ENCODE data around the gene PLEKHB1. TPM values are rescaled to one million over a fixed set of nuclear protein-coding genes. Genes with fewer than 3 reads are reported as not detected.

Gene PLEKHB1, protein sequence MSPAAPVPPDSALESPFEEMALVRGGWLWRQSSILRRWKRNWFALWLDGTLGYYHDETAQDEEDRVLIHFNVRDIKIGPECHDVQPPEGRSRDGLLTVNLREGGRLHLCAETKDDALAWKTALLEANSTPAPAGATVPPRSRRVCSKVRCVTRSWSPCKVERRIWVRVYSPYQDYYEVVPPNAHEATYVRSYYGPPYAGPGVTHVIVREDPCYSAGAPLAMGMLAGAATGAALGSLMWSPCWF
- total RNA-seq = 10 to 100 TPM; 50.8 to 70.6 (median 61.1) TPM
- 35.9 TPM for total RNA-seq (2013)
- total RNA-seq = 3.0 to 51.4 (median 25.7) reads per million in 29 experiments

DNA sequence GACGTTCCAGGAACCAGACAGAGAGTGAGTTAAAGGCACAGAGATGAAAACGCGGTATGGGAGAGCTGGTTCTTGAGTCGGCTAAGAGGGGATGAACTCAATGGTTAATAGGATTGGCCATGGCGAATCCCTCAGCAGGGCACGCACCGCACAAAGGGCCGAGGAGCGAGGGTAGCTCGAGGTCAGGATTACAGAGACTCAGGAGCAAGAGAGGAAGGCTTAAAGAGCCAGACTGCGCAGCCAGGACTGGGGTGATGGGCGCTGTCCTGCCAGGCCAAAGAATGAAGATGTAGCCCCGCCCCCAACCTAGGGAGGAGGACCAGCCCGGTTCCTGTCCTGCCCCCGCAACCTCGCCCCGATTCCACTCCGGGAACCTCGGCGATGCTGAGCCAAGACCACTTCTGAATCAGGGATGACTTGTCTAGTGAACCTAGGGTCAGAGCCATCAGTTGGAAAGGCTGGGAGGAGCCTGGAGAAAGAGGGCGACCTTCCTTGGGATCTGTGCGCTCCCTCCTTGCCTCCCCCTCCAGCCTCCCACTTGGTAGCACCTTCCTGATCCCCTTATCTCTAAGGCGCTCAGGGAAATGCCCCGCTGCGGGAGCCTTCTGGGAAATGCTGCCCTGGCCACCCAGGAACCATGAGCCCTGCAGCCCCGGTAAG is at the start of gene PLEKHB1:
Gene PLEKHB1, plus strand, starts transcription at position 610 of the 660 bp plus-strand sequence. Its CDS starts 28 bp downstream, at position 638.
- CTCF ChIA-PET = interaction anchor here in 1 of 2 donors (0.9 kb wide), 1 partner anchor 20 kb away, joined by 3 read pairs; no protein-coding TSS in a partner anchor
- H3K9me3 ChIP-seq = no peaks in the 10 kb centered on the region
- ATAC-seq (replicated peaks in 1 of 4) = no peak
- POLR2A ChIA-PET = interaction anchor here (0.6 kb wide), 2 partner anchors 16 to 1615 kb away, joined by 4 to 7 read pairs; no protein-coding TSS in a partner anchor
- peaks cover 0 to 3% of the 10 kb centered on the region in 2 donors for H3K36me3 ChIP-seq (ENCODE audit: control insufficient read depth in 2 of 2, extremely low read depth in 1 of 2, insufficient read depth in 1 of 2, low read length in 1 of 2)
- H3K4me1 ChIP-seq (ENCODE audit: control insufficient read depth in 1 of 2, extremely low read depth in 1 of 2, insufficient read depth in 2 of 2, low read length in 2 of 2) = peaks cover 9 to 27% of the 10 kb centered on the region in 2 experiments
- no peaks in the 10 kb centered on the region for H3K27me3 ChIP-seq (replicated peaks in 1 of 2; ENCODE audit: control insufficient read depth in 2 of 2, extremely low read depth in 1 of 2, insufficient read depth in 2 of 2, low read length in 1 of 2)
- DNase-seq = no peak
- WGBS (ENCODE audit: insufficient coverage) = 84% methylated on average over 19 of the region's 26 CpGs
- Mint-ChIP-seq H3K9me3 (no peaks in the 10 kb centered on the region), H3K27ac (peak within 1 kb of the TSS; percentile 79 to 92), H3K36me3 (no peaks in the 10 kb centered on the region), H3K27me3 (no peaks in the 10 kb centered on the region), H3K4me1 (peaks cover 24 to 30% (median 25%) of the 10 kb centered on the region in 3 donors), H3K4me3 (peak within 1 kb of the TSS; percentile 83 to 85 (median 83))
- peak within 1 kb of the TSS; percentile 41 for H3K27ac ChIP-seq (ENCODE audit: low read length)
- H3K4me3 ChIP-seq (ENCODE audit: control insufficient read depth in 1 of 2, extremely low read depth in 1 of 2, low read length in 1 of 2) = peak within 1 kb of the TSS in 1 of 2 donors; percentile 64

DNA sequence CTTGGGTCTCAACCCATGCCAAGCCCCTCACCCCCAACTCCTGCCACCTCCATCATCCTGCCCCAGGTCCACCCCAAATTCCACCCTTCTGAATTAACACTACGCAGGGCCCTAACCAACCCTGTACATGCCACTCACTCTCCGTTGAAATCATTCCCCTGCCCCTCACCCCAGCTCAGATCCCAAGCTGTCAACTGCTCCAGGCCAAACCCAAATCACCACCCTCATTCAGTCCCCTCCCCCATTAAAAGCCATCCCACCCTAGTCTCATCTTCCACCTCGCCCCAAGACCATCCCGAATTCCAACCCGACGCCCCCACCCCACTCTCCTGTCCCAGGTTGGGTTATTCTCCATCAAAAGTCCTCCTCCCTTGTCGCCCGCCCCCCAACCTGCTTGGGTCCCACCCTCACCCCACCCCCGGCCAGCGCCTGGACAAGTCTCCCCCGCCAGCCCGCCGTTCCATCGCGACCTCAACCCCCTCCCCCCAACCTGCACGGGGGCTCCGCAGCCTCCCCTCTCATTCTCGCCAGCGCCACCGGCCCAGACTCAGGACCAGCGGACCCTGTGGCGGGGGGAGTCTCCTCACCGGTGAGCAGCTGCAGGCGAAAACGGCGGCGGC is 48.9 kb upstream of the PLEKHB1 start:
- peak overlapping the region; percentile 3 for H3K27ac ChIP-seq (ENCODE audit: low read length)
- CTCF ChIA-PET = no interaction called here

DNA sequence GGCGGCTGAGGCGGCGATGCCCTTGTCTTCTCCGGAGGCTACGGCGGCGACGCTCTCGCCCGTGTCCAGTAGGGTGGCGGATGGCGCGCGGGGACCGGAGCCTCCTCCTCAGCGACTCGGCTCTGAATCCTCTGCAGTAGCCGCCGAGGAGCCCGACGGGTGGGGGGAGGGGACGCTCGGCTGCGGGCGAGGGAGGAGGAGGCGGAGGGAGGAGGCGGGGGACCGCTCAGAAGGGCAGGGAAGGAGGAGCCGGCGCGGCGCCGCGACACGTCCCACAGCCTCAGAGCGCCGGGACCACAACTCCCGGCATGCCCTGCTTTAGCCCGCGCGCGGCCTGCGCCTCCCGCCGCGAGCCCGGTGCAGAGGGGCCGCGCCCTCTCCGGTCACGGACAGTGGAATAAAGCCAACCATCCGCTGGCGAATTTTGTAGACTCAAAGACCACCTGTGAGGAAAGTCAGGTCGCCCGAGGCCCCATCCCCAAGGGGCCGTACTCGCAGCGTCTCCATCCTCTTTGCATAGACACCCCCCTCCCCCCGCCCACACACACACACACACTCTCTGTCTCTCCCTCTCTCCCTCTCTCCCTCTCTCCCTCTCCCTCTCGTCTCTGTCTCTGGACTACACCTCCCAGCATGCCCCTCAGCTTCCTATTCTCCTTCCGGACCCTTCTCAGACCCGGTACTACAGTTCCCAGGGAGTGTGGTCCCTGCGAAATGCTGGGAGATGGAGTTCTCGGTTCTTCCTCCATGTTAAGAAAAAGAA is 48.2 kb upstream of the PLEKHB1 start, which contains the start of gene FAM168A:
Gene FAM168A, minus strand, starts transcription at position 157 of the 763 bp plus-strand sequence. CDS start 129,638 bp downstream, outside the sequence.
- no peaks in the 10 kb centered on the region for H3K27me3 Mint-ChIP-seq
- no peaks in the 10 kb centered on the region for H3K27me3 ChIP-seq (replicated peaks in 1 of 2; ENCODE audit: control insufficient read depth in 2 of 2, extremely low read depth in 1 of 2, insufficient read depth in 2 of 2, low read length in 1 of 2)
- WGBS (ENCODE audit: insufficient coverage) = under 1% methylated on average over 51 of the region's 64 CpGs
- ChIA-PET POLR2A (interaction anchor here in 1 of 2 donors (0.6 kb wide), 1 partner anchor 51 kb away, joined by 3 read pairs; no protein-coding TSS in a partner anchor), CTCF (interaction anchor here in 1 of 2 donors (1.1 to 1.5 kb wide), 2 partner anchors 28 to 63 kb away, joined by 3 to 5 read pairs; no protein-coding TSS in a partner anchor)
- H3K4me3 ChIP-seq (ENCODE audit: control insufficient read depth in 1 of 2, extremely low read depth in 1 of 2, low read length in 1 of 2) = peak within 1 kb of the TSS; percentile 71 to 86
- H3K9me3 ChIP-seq = no peaks in the 10 kb centered on the region
- H3K4me1 Mint-ChIP-seq = peaks cover 36 to 48% (median 41%) of the 10 kb centered on the region in 3 donors
- H3K36me3 ChIP-seq (ENCODE audit: control insufficient read depth in 2 of 2, extremely low read depth in 1 of 2, insufficient read depth in 1 of 2, low read length in 1 of 2) = no peaks in the 10 kb centered on the region
- H3K4me3 Mint-ChIP-seq = peak within 1 kb of the TSS; percentile 90 to 94 (median 94)
- no peaks in the 10 kb centered on the region for H3K9me3 Mint-ChIP-seq
- H3K27ac Mint-ChIP-seq = peak within 1 kb of the TSS; percentile 93 to 94
- ATAC-seq (replicated peaks in 1 of 4) (peak; percentile 94 to 95 (median 94)), DNase-seq (peak; percentile 82 to 96 (median 91))
- peaks cover 15 to 17% of the 10 kb centered on the region in 2 experiments for H3K4me1 ChIP-seq (ENCODE audit: control insufficient read depth in 1 of 2, extremely low read depth in 1 of 2, insufficient read depth in 2 of 2, low read length in 2 of 2)
- H3K36me3 Mint-ChIP-seq = no peaks in the 10 kb centered on the region
- H3K27ac ChIP-seq (ENCODE audit: low read length) = peak within 1 kb of the TSS; percentile 76

More for the DNA sequence above, 48.9 kb upstream of the PLEKHB1 start:
- 10% methylated on average over 16 of the region's 27 CpGs for WGBS (ENCODE audit: insufficient coverage)
- Mint-ChIP-seq H3K27ac (peak overlapping the region; percentile 93 to 94), H3K36me3 (no peaks in the 10 kb centered on the region), H3K4me1 (peaks cover 39 to 50% (median 41%) of the 10 kb centered on the region in 3 donors), H3K27me3 (no peaks in the 10 kb centered on the region), H3K9me3 (no peaks in the 10 kb centered on the region), H3K4me3 (peak overlapping the region; percentile 90 to 94 (median 94))
- Histone ChIP-seq H3K36me3 (ENCODE audit: control insufficient read depth in 2 of 2, extremely low read depth in 1 of 2, insufficient read depth in 1 of 2, low read length in 1 of 2) (no peaks in the 10 kb centered on the region), H3K9me3 (no peaks in the 10 kb centered on the region), H3K4me1 (ENCODE audit: control insufficient read depth in 1 of 2, extremely low read depth in 1 of 2, insufficient read depth in 2 of 2, low read length in 2 of 2) (peaks cover 15 to 17% of the 10 kb centered on the region in 2 experiments), H3K4me3 (ENCODE audit: control insufficient read depth in 1 of 2, extremely low read depth in 1 of 2, low read length in 1 of 2) (peak overlapping the region; percentile 71), H3K27me3 (replicated peaks in 1 of 2; ENCODE audit: control insufficient read depth in 2 of 2, extremely low read depth in 1 of 2, insufficient read depth in 2 of 2, low read length in 1 of 2) (no peaks in the 10 kb centered on the region)
- POLR2A ChIA-PET = interaction anchor here (0.6 kb wide), 2 partner anchors 51 to 1374 kb away, joined by 3 to 10 read pairs; no protein-coding TSS in a partner anchor
- DNase-seq (peak in 4 of 35 experiments; percentile 0 to 11 (median 3)), ATAC-seq (replicated peaks in 1 of 4) (no peak)

DNA sequence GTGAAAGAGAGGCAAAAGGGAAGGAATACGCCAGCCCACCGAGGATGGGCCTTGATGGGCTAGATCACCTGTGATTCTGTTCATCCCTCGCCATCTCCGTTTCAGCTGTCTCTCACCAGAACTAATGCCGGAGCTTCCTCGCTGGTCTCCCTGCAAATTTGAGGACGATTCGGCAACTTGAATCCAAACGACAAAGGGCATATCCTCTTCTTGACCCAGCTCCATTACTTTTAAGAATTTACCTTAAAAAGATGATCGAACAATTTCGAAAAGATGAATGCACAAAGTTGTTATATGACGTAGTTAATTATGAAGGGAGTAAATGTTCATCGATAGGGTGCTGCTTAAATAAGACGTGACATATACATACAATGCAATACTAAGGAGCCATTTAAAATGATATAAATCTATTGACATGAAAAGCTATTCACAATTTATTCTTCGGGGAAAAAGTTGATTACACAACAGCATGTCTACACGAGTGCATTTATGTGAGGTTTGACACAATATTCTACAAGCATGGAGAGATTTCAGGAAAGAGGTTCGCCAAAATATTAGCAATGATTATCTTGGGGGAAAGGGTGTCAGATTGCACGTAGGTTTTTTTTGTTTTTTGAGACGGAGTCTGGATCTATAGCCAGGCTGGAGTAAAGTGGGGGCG is 47.5 kb upstream of the PLEKHB1 start:
- H3K9me3 Mint-ChIP-seq = no peaks in the 10 kb centered on the region
- peak overlapping the region; percentile 71 to 86 for H3K4me3 ChIP-seq (ENCODE audit: control insufficient read depth in 1 of 2, extremely low read depth in 1 of 2, low read length in 1 of 2)
- no peaks in the 10 kb centered on the region for H3K36me3 ChIP-seq (ENCODE audit: control insufficient read depth in 2 of 2, extremely low read depth in 1 of 2, insufficient read depth in 1 of 2, low read length in 1 of 2)
- H3K4me1 ChIP-seq (ENCODE audit: control insufficient read depth in 1 of 2, extremely low read depth in 1 of 2, insufficient read depth in 2 of 2, low read length in 2 of 2) = peaks cover 15 to 17% of the 10 kb centered on the region in 2 experiments
- no peaks in the 10 kb centered on the region for H3K27me3 ChIP-seq (replicated peaks in 1 of 2; ENCODE audit: control insufficient read depth in 2 of 2, extremely low read depth in 1 of 2, insufficient read depth in 2 of 2, low read length in 1 of 2)
- H3K9me3 ChIP-seq = no peaks in the 10 kb centered on the region
- DNase-seq = no peak
- peak overlapping the region; percentile 76 for H3K27ac ChIP-seq (ENCODE audit: low read length)
- CTCF ChIA-PET = interaction anchor here in 1 of 2 donors (1.1 to 1.5 kb wide), 2 partner anchors 27 to 62 kb away, joined by 3 to 5 read pairs; no protein-coding TSS in a partner anchor
- H3K4me1 Mint-ChIP-seq = peaks cover 36 to 45% (median 41%) of the 10 kb centered on the region in 3 donors
- H3K27me3 Mint-ChIP-seq = no peaks in the 10 kb centered on the region
- H3K36me3 Mint-ChIP-seq = no peaks in the 10 kb centered on the region
- no peak for ATAC-seq (replicated peaks in 1 of 4)
- POLR2A ChIA-PET = no interaction called here
- peak overlapping the region; percentile 93 to 94 for H3K27ac Mint-ChIP-seq
- peak overlapping the region; percentile 90 to 94 (median 94) for H3K4me3 Mint-ChIP-seq
- WGBS (ENCODE audit: insufficient coverage) = 49% methylated on average over 9 of the region's 20 CpGs

DNA sequence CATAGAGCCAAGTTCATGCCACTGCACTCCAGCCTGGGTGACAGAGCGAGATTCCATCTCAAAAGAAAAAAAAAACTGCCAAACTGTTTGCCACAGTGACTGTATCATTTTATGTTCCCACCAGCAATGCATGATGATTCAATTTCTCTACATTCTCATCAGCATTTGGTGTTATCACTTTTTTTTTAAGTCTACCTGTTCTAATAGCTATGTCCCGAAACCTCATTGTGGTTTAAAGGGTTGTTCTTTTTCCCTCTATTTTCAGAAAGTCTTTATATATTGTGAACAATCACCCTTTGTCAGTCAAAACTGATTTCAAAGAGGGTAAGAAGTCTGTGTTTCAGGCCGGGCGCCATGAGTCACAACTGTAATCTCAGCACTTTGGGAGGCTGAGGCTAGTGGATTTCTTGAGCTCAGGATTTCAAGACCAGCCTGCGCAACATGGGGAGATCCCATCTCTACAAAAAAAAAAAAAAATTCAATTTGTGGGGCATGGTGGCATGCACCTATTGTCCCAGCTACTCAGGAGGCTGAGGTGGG is 33.7 kb upstream of the PLEKHB1 start:
- Histone ChIP-seq H3K27me3 (replicated peaks in 1 of 2; ENCODE audit: control insufficient read depth in 2 of 2, extremely low read depth in 1 of 2, insufficient read depth in 2 of 2, low read length in 1 of 2) (peaks cover 0 to 7% of the 10 kb centered on the region in 2 experiments), H3K4me1 (ENCODE audit: control insufficient read depth in 1 of 2, extremely low read depth in 1 of 2, insufficient read depth in 2 of 2, low read length in 2 of 2) (no peaks in the 10 kb centered on the region), H3K4me3 (ENCODE audit: control insufficient read depth in 1 of 2, extremely low read depth in 1 of 2, low read length in 1 of 2) (no peak overlapping the region), H3K27ac (ENCODE audit: low read length) (no peak overlapping the region), H3K36me3 (ENCODE audit: control insufficient read depth in 2 of 2, extremely low read depth in 1 of 2, insufficient read depth in 1 of 2, low read length in 1 of 2) (no peaks in the 10 kb centered on the region), H3K9me3 (no peaks in the 10 kb centered on the region)
- 73% methylated on average over 3 of the region's 5 CpGs for WGBS (ENCODE audit: insufficient coverage)
- Mint-ChIP-seq H3K4me3 (no peak overlapping the region), H3K27me3 (peaks cover 4 to 7% of the 10 kb centered on the region in 2 donors), H3K27ac (no peak overlapping the region), H3K36me3 (no peaks in the 10 kb centered on the region), H3K4me1 (no peaks in the 10 kb centered on the region), H3K9me3 (no peaks in the 10 kb centered on the region)
- ATAC-seq (replicated peaks in 1 of 4) (no peak), DNase-seq (no peak)
- CTCF ChIA-PET = no interaction called here
- POLR2A ChIA-PET = interaction anchor here (0.7 kb wide), 2 partner anchors 51 to 228 kb away, joined by 4 to 5 read pairs; no protein-coding TSS in a partner anchor
